H1 (cell line): Measurements from ENCODE around the gene PLK3.

Source experiments
- ATF2 ChIP-seq: IDR thresholded peaks from 2 replicates; pipeline ENCODE4 v1.6.1; 2012; ENCODE audit warnings: low read length, inconsistent platforms
- BCL11A ChIP-seq, 2 experiments: IDR thresholded peaks; one replicate each; pipeline ENCODE4 v1.6.1; 2011; ENCODE audit warnings: low read depth in 2 of 2, low read length in 2 of 2, mild to moderate bottlenecking in 2 of 2
- CHD2 ChIP-seq: IDR thresholded peaks from 2 replicates; pipeline ENCODE4 v1.6.1; 2012; ENCODE audit warnings: low read length, improper control_type of control experiment
- CTCF ChIP-seq, 3 experiments: IDR thresholded peaks; 1 replicate in 2 of 3; 2 replicates in 1 of 3; pipeline versions ENCODE4 v1.5.1 to v1.6.1; 2011; ENCODE audit warnings: low read length in 3 of 3, mild to moderate bottlenecking in 3 of 3, inconsistent platforms in 2 of 3, low read depth in 1 of 3, moderate library complexity in 1 of 3; ENCODE audit not compliant: insufficient read depth in 1 of 3; ENCODE audit errors: control extremely low read depth in 1 of 3
- EZH2 ChIP-seq: fragments of 200-600 bp; sonication (generic); IDR thresholded peaks from 2 replicates; pipeline ENCODE4 v1.7.1; 2012; ENCODE audit warnings: low read depth, mild to moderate bottlenecking, moderate library complexity, low read length, inconsistent platforms; ENCODE audit not compliant: severe bottlenecking
- GABPA ChIP-seq: IDR thresholded peaks from 2 replicates; pipeline ENCODE4 v1.6.1; 2011; ENCODE audit warnings: mild to moderate bottlenecking, low read length, moderate library complexity, borderline replicate concordance; ENCODE audit not compliant: insufficient read depth
- JUND ChIP-seq: IDR thresholded peaks from 2 replicates; pipeline ENCODE4 v1.6.1; 2011; ENCODE audit warnings: mild to moderate bottlenecking, improper control_type of control experiment, low read length
- MAFK ChIP-seq: IDR thresholded peaks from 2 replicates; pipeline ENCODE4 v1.6.1; 2012; ENCODE audit warnings: low read depth, mild to moderate bottlenecking, improper control_type of control experiment, low read length
- POLR2A ChIP-seq, 2 experiments: IDR thresholded peaks; 1 replicate in 1 of 2; 2 replicates in 1 of 2; pipeline ENCODE4 v1.6.1; 2011; ENCODE audit warnings: low read depth in 2 of 2, low read length in 2 of 2, mild to moderate bottlenecking in 2 of 2; ENCODE audit errors: control extremely low read depth in 1 of 2
- POLR2AphosphoS5 ChIP-seq: IDR thresholded peaks from 2 replicates; pipeline ENCODE4 v1.6.1; 2011; ENCODE audit warnings: low read depth, low read length
- RFX5 ChIP-seq: IDR thresholded peaks from 2 replicates; pipeline ENCODE4 v1.6.1; 2011; ENCODE audit warnings: low read depth, low read length, improper control_type of control experiment, borderline replicate concordance
- RXRA ChIP-seq: IDR thresholded peaks from 2 replicates; pipeline ENCODE4 v1.6.1; 2011; ENCODE audit warnings: low read depth, mild to moderate bottlenecking, low read length, moderate library complexity; ENCODE audit not compliant: insufficient read depth
- SAP30 ChIP-seq: fragments of 300-600 bp; sonication (generic); IDR thresholded peaks from 2 replicates; pipeline ENCODE4 v1.7.1; 2012; ENCODE audit warnings: low read length, moderate library complexity, mild to moderate bottlenecking, inconsistent platforms; ENCODE audit not compliant: insufficient read depth, insufficient replicate concordance
- TAF1 ChIP-seq: IDR thresholded peaks from 2 replicates; pipeline ENCODE4 v1.6.1; 2011; ENCODE audit warnings: mild to moderate bottlenecking, low read depth, low read length

GRCh38 chr1:44803312-44804095 is 3.3 kb downstream of the PLK3 start:
- TF ChIP-seq POLR2A (IDR thresholded peaks at IDR 0.05; ENCODE audit: control extremely low read depth in 1 of 2, low read depth in 2 of 2, low read length in 2 of 2), result no peak
- TF ChIP-seq CHD2, result no peak
- TF ChIP-seq SAP30, result no peak
- TF ChIP-seq GABPA, result no peak
- no peak for TF ChIP-seq EZH2
- TF ChIP-seq MAFK, result no peak
- TF ChIP-seq POLR2AphosphoS5, result no peak
- no peak for TF ChIP-seq BCL11A (IDR thresholded peaks at IDR 0.05; ENCODE audit: low read depth in 2 of 2, low read length in 2 of 2)
- TF ChIP-seq CTCF (IDR thresholded peaks at IDR 0.05; ENCODE audit: control extremely low read depth in 1 of 3, insufficient read depth in 1 of 3, low read depth in 1 of 3, low read length in 3 of 3), result no peak
- TF ChIP-seq RFX5, result no peak
- no peak for TF ChIP-seq ATF2
- no peak for TF ChIP-seq TAF1
- no peak for TF ChIP-seq JUND
- no peak for TF ChIP-seq RXRA
